Adrenal gland (tissue), 5 donors: ENCODE data around the gene NUP155.

Experiments used
- POLR2A ChIP-seq, 2 donors: fragments of 450-650 bp; IDR thresholded peaks; one replicate each; pipeline ENCODE4 v1.6.1; 2017; ENCODE audit warnings: antibody characterized with exemption in 2 of 2, mild to moderate bottlenecking in 2 of 2, moderate library complexity in 1 of 2
- TF ChIP-seq, protein P1 (sequence below), 6 experiments: fragments of 450-650 bp in 4 of 6; fragments of 200-600 bp in 2 of 6; sonication (generic) in 1 of 6; IDR thresholded peaks; 1 replicate in 5 of 6; 2 replicates in 1 of 6; pipeline versions ENCODE4 v1.5.1 to v1.8.0; 2016 to 2021; ENCODE audit warnings: antibody characterized with exemption in 6 of 6, mild to moderate bottlenecking in 2 of 6, moderate library complexity in 1 of 6
- donor health status: DM: no; HTN: no; CAD: no.

- TF ChIP-seq, protein P1, sequence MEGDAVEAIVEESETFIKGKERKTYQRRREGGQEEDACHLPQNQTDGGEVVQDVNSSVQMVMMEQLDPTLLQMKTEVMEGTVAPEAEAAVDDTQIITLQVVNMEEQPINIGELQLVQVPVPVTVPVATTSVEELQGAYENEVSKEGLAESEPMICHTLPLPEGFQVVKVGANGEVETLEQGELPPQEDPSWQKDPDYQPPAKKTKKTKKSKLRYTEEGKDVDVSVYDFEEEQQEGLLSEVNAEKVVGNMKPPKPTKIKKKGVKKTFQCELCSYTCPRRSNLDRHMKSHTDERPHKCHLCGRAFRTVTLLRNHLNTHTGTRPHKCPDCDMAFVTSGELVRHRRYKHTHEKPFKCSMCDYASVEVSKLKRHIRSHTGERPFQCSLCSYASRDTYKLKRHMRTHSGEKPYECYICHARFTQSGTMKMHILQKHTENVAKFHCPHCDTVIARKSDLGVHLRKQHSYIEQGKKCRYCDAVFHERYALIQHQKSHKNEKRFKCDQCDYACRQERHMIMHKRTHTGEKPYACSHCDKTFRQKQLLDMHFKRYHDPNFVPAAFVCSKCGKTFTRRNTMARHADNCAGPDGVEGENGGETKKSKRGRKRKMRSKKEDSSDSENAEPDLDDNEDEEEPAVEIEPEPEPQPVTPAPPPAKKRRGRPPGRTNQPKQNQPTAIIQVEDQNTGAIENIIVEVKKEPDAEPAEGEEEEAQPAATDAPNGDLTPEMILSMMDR (IDR thresholded peaks at IDR 0.05), result no peak
- no peak for TF ChIP-seq POLR2A (IDR thresholded peaks at IDR 0.05)
Observed at GRCh38 chr5:37310360-37310759, 60.5 kb downstream of the NUP155 start.
